ENCODE results near the gene CEPT1.

Gene CEPT1

GRCh38 chr1:111193712-111194480 is 53.9 kb downstream of the CEPT1 start:
- no peak for DNase-seq

DNA sequence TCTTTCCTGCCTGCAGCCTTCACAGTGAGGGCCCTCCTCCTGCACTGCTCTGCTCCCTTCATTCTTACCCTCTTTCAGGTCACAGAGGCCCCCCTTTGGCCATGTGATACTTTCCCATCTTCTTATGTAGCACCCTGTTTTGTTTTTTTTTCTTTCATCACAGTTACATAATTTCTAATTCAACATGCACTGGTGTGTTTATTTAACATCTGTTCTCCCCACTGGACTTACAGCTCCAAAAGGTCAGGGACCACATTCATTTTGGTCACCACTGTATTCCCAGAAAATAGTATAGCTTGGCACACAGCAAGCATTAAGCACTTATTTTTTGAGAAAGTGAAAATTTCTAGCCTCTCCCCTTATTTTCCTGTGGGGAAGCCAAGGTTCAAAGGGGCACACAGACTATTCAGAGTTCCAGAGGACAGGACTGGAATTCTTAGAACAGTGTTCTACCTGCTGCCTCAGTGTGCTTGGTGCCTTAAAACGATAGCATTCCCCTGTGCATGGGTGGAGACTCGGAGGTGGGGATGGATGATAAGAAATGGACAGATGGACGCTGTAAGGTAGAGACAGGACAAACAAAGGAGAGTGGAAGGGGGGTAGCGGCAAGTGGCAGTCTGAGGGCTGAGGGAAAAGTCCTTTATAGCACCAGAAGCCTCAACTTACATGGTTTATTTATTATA is 55.1 kb downstream of the CEPT1 start:
- DNase-seq = no peak

DNA sequence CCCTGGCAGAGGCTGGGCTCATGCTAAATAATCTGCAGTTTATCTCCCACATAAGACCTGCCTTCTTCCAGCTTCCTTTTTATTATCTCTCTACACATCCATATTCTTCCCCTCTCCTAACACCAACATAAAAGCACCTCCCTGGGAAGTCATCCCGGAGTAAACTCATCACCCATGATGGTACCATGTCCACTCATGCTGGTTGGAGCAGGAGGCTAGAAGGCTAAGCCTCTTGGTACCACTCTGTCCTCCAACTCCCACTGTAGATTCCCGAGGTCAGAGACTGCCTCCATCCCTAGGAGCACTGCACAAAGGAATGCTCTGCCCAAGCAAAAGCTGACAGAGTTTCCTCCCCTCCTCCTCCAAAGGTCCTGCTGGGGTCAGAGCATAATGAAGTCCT is 56.2 kb downstream of the CEPT1 start:
- no peak for DNase-seq

GRCh38 chr1:111197598-111198284 is 57.7 kb downstream of the CEPT1 start:
- DNase-seq = peak; percentile 4

- no peak for DNase-seq
Measured at GRCh38 chr1:111198836-111199235, 58.8 kb downstream of the CEPT1 start.

- no peak for DNase-seq
Measured at GRCh38 chr1:111199329-111199728, 59.3 kb downstream of the CEPT1 start.

GRCh38 chr1:111199881-111200801 is 60.1 kb downstream of the CEPT1 start, which contains the start of gene DENND2D:
DENND2D (minus strand) TSS chr1:111200646; CDS start chr1:111200459, 187 bp downstream.
- no peak for DNase-seq

DNA sequence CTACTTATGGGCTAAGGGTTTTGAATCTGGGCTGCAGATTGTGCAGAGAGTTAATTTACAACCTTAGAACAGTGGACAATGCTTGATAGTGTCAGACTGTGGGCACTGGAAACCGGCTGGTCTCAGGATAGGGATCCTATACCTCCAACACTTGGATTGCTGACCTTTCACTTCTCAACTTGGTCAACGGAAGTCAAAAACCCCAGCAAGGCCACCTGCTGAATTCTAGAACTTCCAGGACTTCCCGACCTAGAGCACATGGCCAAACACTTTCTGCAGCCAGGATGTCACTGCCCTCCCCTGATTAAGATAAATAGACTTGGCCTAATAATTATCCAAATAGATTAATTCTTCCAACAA is 60.8 kb downstream of the CEPT1 start:
- DNase-seq = no peak

- DNase-seq = no peak
Measured at GRCh38 chr1:111201275-111202090, 61.5 kb downstream of the CEPT1 start.

DNA sequence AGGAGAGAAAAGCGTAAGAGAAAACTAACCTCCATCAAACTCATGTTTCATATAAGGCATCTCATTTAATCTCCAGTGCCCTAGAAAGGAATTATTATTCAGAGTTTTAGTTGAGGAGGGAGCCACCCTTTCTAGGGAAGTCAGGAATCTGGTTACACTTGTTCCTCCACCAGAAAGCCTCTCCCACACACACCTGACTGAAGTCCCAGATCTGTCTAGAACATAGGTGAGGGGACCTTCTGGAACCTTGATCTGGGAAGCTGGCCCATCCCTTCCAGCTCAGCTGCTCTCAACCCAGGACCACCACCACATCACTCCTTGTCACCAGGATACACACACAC is 62.3 kb downstream of the CEPT1 start:
- DNase-seq = no peak

GRCh38 chr1:111202707-111203623 is 62.9 kb downstream of the CEPT1 start:
- no peak for DNase-seq

GRCh38 chr1:111203681-111204200 is 63.7 kb downstream of the CEPT1 start:
- no peak for DNase-seq

GRCh38 chr1:111204201-111204982 is 64.4 kb downstream of the CEPT1 start:
- DNase-seq = no peak

GRCh38 chr1:111204983-111205713 is 65.1 kb downstream of the CEPT1 start:
- no peak for DNase-seq

DNA sequence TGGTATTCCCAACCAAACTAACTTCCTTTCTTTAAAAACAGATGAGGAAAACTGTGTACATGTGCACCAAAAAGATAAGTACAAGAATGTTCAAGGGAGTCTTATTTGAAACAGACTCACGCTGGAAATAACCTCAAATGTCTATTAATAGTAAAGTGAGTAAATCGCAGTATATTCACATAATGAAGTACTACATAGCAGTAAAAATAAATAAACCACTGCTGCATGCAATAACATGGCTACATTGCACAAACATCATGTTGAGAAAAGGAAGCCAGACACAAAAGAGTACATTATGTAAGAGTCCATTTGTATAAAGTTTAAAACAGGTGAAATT is 65.7 kb downstream of the CEPT1 start:
- no peak for DNase-seq

DNA sequence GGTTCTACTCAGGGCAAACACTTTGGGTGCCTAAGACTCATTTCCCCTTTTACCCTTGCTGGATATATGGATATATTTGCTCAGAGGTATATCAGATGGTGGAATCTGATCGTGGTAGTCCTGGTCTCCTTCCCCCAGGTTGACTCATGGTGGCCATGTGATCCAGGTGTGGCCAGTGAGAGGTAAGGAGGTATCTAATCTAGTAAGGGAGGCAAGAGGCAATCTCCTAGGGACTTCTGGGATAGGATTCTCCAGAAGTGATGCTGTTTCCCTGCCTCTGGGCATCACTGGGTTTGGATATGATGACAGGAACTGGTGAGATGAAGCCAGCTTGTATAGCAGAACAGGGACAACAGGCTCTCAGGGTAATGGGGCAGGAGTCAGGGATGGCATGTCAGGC is 68.9 kb downstream of the CEPT1 start:
- DNase-seq = no peak

DNA sequence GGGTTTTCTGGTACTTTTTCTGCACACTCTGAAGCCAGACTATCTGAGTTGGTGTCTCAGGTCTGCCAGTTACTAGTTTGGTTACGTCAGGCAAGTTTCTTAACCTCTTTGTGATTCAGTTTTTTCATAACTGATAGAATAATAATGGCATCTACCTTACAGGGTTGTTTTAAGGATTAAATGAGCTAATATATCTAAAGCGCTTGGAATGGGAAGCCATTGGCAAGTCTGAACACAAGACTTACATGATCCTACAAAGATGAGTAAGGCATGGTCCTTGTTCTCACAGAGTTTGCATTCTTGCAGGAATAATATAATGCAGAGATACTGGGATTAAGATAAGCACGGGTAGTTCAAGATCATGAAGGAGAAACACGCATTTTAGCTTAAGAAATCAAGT is 69.6 kb downstream of the CEPT1 start:
- no peak for DNase-seq

DNA sequence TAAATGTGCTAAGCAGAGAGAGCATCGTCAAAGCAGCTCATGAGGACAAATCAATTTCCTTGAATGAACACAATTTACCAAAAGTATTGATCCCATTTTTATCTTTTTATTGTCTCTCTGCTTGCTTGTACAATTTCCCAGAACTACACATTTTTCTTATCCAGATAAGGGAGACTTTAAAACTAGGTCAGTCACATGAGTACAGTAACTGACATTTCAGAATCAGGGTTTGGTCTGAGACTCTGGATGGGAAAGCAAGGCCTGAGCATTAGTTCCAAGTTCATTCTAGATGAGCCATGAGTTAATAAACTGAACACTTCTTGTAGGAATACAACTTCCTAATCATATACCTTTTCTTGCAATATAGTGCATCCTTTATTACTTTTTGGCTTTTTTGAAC is 71.9 kb downstream of the CEPT1 start:
- DNase-seq = no peak

DNA sequence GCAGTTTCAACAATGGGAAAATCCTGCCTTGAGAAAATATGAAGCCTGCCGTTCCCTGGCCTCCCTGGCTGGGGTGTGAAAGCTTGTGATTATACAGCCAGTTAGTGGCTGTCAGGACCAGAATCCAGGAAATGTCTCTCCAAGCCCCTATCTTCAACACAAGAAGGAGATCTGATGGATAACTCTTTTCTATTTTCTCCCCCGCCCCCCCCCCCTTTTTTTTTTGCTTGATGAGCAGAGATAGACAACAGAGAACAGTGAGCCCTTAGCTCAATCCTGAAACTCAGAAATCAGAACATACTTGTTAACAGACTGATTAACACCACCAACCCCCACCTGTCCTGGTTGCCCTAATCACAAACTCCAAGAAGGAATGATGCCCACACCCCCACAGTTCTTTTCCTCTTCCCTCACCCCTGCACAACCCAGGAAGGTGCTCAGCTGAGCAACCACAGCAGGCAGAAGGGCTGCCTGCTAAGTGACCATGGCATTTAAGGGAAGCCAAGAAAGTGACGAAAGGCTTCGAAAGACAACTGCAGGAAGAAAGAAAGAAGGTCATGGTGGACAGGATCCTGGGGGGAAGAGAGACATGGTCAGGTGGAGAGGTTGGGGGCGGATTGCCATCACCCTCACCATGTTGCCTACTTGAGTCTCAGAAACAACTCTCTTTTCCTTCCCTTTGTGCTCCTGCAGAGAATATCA is 72.8 kb downstream of the CEPT1 start:
- no peak for DNase-seq
